GM18873 (cell line): Measurements from ENCODE around the gene RDH5.

Experiments
- ATAC-seq: cut with Tn5 transposase; IDR thresholded peaks from one replicate; pipeline ENCODE4 v1.9.1; 2021; ENCODE audit warnings: mild to moderate bottlenecking, moderate library complexity, moderate number of reproducible peaks; ENCODE audit not compliant: unreplicated experiment, low FRiP score

RDH5 gene

DNA sequence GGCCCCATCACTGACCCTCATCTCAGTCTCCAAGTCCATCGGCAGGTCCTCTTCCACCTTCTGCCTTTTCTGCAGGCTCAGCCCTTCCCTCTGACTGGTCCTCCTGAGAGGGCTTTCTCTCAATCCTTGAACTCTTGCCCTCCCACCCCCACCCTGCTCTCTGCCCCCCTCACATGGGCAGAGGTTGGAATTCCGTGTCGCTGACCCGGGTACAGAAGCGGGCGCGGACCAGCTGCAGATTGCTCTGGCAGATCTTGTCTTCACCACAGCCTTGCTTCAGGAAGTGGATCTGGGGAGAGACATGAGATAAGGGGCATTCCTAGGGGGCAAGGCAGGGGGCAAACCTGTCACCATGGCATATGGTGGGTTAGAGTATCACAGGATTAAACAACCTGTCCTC lies 24.8 kb upstream of the RDH5 start:
- no peak for ATAC-seq

DNA sequence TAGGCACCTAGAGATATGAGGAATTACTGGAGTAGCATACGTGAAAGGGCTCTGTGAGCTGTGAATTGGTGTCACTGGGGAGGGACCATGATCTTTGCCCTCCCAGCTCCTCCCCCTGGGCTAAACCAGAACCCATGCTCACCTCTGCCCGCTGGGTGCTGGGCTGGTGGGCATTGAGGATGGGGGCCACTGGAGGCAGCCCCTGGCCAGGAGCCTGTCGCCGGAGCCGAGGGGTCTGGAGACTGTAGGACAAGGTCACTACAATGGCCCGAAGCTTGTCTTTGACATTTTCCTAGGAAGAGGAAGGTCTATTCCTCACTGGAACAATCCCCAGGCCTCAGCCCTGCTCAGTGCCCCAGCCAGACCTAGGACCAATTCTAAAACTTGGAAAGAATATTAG lies 24.1 kb upstream of the RDH5 start:
- ATAC-seq, result no peak

DNA sequence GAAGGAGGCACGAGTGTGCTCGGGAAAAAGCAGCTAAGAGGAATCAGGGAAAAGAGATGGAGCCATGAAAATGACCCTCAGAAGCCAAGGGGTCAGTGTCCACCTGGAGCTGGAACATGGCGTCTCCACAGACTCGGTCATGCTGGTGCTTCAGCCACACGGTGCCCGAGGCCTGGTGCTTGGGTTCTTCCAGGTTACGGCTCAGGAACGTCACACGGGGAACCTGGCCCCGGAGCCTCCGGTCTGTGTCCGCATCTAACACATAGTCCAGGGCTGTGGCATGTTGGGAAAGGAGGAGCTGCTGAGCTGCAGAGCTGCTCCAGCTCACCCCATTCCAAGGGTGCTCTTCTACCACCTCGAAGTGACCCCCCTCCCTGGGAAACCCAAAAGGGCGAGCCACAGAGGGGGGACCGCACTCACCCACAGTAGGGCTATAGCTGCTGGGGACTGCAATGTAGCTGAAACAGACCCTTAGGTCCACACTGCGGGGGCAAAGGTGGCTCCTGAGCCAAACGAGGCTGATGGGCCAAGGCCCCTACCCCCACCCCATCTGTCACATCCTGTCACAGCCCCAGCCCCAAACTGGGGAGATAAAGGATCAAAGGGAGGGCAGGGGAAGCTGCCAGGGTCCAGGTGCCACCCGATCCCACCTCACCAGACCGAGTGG lies 23.3 kb upstream of the RDH5 start:
- no peak for ATAC-seq

DNA sequence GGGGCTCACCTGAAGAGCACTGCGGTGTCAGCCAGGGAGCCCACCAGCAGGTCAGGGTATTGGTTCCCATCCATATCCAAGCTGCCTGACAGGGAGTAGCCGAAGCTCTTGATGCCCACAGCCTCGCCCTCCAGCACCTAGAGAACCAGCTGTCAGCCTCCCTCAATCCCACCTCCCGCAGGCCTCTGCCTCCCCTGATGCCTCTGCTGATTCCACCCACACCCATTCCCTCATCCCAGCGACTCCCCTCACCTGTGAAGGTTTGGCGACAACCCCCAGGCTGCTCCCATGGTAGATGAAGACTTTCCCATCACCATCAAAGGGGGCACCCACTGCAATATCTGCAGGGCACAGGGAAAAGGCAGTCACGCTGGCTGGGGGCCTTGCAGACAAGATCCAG lies 22.5 kb upstream of the RDH5 start:
- ATAC-seq, result no peak

DNA sequence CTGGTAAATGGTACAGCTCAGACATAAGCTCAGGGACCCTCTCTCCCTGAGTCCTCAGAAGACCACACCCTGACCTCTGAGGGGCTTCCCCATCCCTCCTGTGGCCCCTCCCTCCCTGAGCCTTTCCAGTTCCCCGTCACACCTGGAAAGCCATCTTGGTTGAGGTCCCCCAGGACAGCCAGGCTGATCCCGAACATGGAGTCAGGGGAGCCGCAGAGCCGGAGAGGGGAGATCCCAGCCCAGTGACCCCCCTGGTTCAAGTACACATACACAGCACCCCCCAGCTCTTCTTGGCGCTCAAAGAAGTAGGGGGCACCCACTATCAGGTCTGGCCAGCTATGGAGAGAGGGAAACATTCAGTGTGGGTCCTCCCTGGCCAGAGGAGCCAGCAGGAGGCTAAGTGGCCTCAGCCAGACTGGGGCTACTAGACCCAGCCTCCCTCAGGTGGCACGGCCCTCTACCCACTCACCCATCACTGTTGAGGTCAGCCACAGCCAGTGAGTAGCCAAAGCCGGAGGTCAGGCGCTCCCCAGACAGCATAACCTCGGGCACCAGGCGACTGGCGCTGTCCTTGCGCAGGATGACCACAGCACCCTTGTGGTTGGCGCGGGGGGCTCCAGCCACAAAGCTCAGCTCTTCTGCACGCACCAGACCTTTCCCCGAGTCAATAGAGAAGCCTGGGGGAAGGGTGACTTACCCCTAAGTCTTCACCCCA lies 21.8 kb upstream of the RDH5 start:
- no peak for ATAC-seq

DNA sequence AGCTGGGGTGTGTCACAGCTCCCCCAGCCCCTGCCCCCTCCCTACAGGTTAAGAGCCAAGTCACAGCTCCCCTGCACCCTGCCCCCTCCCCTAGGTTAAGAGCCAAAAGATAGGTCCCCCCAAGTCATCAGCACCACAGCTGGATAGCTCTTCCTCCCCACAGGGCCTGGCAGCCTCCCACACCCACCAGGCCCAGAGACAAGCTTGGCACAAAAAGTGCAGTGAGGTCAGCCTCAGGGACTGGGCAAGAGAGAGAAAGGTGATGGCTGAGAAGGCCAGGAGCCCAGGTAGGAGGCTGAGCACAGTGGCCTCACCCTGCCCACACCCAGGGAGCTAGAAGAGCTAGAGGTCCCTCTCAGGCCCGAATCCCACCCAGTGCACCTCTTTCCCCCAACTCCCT lies 21.2 kb upstream of the RDH5 start:
- no peak for ATAC-seq

DNA sequence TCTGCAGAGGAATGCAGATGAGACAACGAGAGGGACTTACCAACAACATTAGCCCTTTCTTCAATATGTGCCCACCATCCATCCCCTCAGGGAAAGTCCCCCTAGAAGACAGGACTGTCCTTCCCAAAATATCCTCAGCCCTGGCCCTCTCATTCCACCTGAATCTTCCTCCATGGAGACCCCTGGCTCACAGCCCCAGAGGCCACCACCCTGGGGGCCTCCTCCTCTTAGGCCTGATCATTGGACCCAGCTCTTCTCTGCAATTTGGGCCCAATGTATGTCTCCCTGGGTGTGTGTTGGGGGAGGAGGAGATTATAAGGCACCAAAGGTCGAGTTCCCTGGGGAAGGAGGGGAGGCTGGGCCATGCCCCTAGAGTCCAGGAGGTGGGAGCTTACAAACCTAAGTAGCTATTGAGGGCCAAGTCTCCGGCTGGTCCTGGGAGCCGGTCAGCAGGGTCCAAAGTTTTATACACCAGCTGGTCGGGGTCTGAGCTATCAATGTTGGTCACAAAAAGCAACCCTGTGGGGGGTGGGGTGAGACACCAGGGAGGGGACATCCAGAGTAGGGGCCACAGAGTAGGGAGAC lies 20.6 kb upstream of the RDH5 start:
- ATAC-seq, result no peak

DNA sequence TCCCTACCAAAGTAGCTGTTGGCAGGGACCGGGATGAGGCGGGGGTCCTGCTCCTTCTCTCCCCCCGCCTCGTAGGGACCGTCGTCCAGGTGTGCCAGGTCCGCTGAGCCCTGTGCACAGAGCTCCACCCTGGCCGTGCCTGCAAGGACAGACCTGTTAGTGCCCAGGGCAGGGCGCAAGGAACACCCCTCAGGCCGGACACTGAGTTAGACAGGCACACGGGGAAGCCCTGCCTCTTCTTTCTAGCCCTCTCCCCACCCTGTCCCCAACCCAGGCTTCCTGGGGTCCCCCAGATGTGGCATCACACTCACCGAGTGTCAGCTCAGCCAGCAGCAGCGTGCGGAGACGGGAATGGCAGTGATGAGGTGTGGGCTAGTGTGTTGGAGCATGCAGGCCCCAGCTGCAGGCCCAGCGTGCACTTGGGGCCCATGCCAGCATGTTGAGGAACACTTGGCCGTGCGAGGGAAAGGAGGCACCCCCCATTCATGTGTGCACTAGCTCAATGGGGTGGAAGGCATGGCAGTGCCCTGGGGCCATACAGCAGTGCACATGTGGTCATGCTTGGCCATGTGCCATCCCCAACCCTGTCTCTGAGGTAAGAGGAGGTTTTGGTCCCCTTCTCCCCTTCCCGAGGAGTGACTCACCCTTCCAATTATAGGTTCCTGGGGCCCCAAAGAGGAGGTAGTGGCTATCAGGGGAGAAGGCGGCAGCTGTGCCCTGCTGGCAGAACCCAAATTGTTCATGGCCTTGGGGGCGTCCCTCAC lies 19.8 kb upstream of the RDH5 start:
- ATAC-seq, result no peak

DNA sequence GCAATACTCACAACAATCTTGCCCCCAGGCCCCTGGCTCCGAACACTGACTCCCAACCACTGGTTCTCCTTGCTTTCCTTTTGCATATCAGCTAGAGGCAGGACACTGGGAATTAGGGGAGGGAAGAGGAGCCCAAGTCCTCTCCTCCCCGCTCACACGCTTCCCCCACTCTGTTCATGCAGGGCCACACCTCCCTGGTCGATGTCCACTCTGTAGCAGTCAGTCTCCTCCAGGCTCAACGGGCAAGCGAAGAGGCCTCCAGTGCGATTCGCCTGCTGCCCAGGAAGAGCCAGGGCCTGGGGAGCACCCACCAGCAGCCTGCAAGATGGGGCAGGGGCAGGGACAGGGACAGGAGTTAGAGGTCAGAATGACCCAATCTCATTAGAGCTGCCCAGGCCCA lies 17.3 kb upstream of the RDH5 start:
- no peak for ATAC-seq

DNA sequence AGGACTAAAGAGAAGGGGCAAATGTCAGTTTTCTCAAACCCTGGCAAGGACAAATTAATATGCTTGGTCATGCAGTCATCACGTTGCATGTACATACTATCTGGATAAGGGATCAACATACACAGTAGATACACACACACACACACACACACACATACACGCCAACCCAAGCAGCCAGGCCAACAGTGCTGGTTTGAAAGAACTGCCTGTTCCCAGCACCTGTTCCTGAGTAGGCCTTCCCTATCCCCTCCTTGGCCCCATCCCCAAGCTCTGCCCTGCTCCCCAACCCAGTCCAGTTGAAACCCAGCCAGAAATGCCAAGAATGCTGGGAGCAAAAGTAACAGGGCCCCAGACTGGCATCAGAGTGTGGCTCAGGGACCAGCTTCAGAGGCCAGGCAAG lies 16.9 kb upstream of the RDH5 start:
- ATAC-seq, result no peak

DNA sequence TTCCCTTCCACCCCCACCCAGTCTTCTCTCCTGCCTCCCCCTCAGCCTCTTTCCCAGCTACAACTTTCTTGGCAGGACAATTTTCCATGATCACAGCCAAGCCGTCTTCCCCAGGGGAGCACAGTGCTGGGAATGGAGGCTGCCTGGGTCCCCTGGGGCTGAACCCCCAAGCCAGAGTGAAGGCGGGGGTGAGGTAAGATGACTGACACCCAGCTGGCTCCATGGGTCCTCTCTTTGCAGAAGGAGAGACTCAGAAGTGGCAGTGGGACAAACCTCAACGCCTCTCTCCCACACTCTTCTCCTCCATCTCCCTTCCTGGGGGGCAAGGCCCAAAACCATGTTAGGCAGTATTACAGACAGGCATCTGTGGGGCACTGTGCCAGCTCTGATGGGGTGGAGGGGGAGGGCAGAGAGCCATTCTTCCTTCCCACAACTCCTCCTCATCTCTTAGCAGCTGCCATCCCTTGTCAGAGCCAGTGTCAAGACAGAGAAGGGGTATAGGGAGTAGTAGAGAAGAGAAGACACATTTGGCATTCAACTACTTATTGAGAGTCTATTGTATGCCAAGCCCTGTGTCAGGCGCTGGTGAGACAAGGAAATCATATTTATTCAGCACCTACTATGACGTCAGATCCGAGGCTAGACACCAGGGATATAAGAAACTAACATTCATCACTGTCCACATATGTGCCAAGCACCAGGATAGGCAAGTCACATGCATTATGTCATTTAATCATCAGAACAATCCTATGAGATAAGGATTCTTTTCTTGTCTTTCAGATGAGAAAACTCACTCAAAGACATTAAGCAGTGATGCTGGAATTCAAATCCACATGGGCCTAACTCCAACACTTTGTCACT lies 16.1 kb upstream of the RDH5 start:
- no peak for ATAC-seq

DNA sequence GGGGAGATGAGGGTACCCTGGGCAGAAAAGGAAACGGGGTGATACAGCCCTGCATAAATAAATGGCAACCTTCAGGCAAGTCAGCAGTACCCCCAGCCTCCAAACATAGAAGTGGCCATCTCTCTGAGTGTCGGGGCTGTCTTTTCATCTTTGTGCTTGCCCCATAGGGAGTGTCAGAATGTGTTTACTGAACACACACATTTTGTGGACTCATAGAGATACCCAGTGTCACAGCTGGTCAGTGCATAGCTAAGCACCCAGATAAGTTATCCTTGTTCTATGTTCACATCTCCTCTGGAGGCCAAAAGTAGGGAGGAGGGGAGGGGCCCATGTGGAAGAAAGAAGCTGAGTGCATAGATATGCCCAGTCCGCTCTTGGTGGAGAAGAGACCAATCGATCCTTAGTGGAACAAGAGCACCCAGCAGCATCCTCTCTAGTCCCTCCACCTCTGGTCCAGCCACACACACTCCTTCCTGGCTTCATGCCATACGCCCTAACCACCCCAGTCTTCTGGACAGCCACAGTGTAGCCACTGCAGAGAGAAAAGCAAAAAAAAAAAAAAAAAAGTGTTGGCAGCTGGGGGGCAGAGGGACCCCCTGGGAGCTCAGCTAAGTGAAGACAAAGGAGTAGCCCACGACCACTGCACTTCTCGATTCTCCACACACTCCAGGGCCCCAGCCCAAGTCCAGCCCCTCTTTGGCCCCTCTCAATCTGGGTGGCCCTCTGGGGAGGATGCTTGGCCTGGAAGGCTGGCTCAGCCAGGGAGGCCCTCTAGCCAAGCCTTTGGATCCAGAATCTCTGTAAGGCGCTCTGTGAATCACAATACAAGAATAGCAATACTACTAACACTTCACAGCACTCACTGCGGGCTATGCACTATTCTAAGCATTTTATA lies 15.1 kb upstream of the RDH5 start:
- no peak for ATAC-seq

DNA sequence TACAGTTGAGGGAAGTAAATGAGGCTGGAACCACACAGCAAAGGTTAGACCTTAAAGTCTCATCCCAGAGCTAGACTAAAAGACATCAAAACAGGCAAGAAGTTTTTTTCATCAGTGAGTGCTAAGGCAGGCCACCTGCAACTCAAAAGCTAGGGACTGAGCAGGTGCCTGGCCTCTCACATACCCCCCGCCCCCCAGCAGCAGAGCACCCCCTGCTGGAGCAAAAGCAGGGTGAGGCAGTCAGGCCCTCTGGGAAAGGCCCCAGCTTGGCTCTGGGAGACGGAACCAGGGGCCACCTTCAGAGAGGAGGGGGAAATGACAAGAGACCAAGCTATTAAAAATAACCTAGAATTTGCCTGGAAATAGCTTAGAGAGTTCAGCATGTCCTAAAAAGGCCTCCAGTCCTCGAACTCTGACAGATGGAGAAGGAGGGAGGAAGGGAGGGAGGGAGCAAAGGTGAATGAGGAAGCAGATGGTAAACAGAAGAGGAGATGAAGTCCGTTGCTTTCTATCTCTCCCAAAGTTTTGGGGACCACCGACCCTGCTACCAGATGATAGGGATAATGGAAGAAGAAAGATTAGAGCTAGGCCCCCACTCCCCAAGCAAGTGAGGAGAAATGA lies 14.3 kb upstream of the RDH5 start:
- no peak for ATAC-seq

DNA sequence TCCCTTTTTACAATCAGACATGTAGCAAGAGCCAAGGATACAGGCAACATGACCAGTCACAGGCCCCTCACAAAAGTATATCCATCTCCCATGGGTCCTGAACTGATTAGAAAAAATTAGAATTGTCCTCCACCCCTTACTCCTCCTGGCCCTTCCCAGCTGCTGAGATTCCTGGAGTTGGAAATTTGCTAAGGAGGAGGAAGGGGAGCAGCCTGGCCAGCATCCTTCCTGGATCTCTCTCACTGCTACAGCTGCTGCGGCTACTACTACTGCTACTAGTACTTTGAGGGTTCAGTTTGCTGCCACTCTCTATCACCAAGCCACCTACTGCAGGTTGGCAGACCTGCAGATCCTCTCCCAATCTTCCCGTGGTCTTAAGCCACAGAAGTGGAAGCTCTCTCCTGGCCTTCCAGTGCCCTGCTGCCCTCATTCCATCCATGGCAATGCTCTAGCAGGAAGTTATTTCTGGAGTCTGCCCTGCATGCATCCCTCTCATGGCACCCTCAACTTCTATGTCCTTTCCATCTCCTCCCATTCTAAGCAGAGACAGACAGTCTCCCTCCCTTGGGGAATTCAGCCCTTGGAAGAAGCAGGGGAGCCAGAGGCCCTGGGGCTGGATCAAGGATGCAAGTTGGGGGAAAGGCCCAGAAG lies 13.5 kb upstream of the RDH5 start:
- no peak for ATAC-seq

DNA sequence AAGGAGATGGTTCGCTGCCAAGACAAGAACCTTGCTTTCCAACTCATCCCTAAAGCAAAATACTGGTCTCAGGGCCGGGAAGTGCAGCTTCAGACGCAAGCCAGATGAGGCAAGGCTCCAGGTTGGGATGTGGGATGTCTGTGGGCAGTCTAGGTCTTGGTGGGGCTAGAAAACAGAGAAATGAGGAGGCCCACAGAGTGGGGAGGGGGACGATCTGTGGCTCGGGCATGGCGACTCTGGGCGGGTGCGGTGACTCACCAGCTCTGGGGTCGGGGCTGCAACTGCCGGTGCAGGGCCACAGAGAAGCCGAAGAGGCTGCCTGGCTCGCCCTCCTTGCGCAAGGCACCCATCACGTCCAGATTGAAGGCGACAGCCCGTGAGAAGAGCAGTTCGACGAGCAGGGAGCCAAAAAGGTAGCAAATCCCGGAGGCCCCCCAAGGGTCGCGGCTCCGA lies 12.9 kb upstream of the RDH5 start:
- ATAC-seq, result no peak

DNA sequence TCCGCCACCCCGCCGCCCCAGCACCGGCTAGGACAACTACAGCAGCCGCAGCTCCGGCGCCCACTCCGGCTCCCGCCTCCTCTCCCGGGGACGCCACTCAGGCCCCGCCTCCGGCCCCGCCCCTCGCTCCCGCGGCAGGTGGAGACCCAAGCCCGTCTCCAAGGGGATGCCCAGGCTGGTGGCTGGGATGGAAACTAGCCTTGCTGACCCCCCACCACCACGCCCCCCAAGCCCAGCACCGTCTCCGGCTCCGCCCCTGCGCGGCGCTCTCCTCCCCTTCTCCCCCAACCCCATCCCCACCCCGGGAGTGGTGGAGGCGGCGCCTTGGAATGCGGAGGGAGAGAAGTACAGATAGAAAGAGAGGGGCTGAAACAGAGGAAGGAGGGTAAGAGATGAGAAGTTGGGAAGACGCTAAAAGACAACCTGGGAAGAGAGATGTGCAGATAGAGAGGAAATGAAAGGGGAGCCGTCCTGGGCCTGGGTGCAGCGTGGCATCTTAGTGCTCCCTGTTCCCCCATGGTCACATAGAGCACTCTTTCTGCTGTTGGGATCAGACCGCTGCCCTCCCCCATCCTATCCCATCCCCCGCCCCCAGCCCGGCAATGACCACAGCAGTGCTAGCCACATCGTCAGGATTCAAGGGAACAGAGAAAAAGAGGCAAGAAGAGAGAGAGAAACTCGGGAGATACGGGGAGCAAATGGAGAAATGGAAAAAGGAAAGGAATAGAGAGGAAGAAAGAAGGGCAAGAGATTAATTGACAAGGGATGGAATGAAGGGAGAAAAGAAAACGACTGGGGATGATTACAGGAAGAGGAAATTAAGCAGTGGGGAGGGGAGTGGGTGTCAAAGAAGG lies 12.1 kb upstream of the RDH5 start, which contains the start of gene ITGA7:
ITGA7 (minus strand) TSS at position 64 of the 854 bp plus-strand sequence. CDS start 222 bp downstream, outside the sequence.
- no peak for ATAC-seq

DNA sequence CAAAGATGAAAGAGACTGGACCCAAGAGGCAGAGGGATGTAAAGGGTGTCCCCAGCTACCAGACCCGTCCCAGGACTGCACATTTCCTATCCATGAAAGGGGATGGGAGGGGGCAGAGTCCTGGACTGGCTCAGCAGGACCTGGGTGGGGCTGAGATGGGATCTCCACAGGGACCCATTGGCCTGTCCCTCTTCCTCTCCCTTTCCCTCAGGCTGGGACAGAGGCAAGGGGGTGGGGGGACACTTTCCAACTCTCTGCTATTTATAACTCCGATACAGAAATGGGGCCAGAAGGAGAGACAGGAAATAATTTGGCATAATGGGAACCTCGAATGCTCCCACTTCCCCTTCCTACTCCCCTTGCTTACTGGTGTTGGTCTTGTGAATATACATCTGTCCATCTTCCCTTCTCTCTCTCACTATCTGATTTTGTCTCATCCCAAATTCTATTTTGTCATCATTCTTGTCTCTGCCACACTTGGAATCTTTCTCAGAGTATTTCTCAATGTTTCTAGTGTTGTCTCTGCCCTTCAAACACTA lies 11.4 kb upstream of the RDH5 start:
- no peak for ATAC-seq
